ENCODE results near the gene COL4A1. TPM values are rescaled to one million over a fixed set of nuclear protein-coding genes. Genes with fewer than 3 reads are reported as not detected.

The COL4A1 gene
- total RNA-seq, 6 donors from 2014 or later = 81.7 to 309 (median 167) TPM

DNA sequence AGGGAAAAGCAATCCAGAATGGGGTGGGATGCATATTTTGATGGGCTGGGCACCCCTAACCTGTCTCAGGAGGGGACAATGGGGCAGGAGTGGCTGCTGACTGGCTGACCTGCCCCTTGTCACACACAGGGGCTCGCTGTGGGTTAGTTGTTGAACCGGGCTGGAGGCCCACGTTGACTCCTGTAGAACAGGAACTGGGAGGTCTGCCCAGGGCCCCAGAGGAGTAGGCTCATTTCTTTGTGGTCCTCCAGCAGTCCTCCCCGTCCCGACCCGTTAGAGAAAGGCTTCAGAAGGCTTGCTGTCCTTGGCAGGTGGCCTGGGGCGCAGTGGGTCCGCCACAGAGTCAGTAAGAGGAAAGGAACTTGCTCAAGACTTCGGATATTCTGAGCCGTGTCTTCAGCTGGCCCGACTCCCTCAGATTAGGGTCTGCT lies 70.1 kb downstream of the COL4A1 start:
- 46% methylated on average over 11 of the region's 11 CpGs; no CpG with 5 or more reads in 1 of the 2 donors for WGBS, 2 donors

DNA sequence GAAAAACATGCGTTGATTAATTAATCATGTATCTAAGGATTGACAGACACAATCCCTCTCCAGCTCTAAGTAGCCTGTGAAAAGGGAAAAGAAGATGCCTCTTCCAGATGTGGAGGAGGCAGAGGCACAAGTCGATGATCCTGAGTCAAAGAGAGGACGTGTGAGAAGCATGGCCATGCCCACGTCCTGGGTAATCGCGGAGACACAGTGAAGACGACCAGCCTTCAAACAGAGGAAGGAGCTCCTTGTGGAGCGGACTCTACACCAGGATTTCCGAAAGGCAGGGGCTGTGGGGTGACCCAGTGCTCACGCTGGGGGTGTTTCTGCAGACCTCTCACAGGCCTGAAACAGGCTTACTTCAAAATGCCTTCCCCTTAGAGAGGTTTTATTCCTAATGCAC lies 70.5 kb downstream of the COL4A1 start:
- DNase-seq (no peak), ATAC-seq (ENCODE audit: low FRiP score in 2 of 2) (no peak)
- Histone ChIP-seq H3K36me3 (peaks cover 0 to 15% (median 0%) of the 10 kb centered on the region in 4 donors), H3K4me3 (no peak overlapping the region), H3K27me3 (no peaks in the 10 kb centered on the region), H3K27ac (peak overlapping the region; percentile 47 to 79 (median 61)), H3K9me3 (no peaks in the 10 kb centered on the region), H3K4me1 (peaks cover 30 to 63% (median 46%) of the 10 kb centered on the region in 4 donors)
- WGBS, 2 donors = 86 to 91% methylated on average over 10 of the region's 10 CpGs
- TF ChIP-seq, protein P1, sequence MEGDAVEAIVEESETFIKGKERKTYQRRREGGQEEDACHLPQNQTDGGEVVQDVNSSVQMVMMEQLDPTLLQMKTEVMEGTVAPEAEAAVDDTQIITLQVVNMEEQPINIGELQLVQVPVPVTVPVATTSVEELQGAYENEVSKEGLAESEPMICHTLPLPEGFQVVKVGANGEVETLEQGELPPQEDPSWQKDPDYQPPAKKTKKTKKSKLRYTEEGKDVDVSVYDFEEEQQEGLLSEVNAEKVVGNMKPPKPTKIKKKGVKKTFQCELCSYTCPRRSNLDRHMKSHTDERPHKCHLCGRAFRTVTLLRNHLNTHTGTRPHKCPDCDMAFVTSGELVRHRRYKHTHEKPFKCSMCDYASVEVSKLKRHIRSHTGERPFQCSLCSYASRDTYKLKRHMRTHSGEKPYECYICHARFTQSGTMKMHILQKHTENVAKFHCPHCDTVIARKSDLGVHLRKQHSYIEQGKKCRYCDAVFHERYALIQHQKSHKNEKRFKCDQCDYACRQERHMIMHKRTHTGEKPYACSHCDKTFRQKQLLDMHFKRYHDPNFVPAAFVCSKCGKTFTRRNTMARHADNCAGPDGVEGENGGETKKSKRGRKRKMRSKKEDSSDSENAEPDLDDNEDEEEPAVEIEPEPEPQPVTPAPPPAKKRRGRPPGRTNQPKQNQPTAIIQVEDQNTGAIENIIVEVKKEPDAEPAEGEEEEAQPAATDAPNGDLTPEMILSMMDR (IDR thresholded peaks at IDR 0.05) = no peak
- no peak for TF ChIP-seq EP300 (IDR thresholded peaks at IDR 0.05)
- TF ChIP-seq POLR2AphosphoS5 (IDR thresholded peaks at IDR 0.05) = no peak
- TF ChIP-seq POLR2A (IDR thresholded peaks at IDR 0.05) = no peak

More for the DNA sequence above, 70.1 kb downstream of the COL4A1 start:
- H3K27ac ChIP-seq = peak overlapping the region; percentile 47 to 79 (median 61)
- TF ChIP-seq, protein P1 (IDR thresholded peaks at IDR 0.05) = no peak
- no peak for ATAC-seq (ENCODE audit: low FRiP score in 2 of 2)
- peak in 1 of 2 donors; percentile 33 for DNase-seq
- H3K4me1 ChIP-seq = peaks cover 30 to 61% (median 45%) of the 10 kb centered on the region in 4 donors
- H3K27me3 ChIP-seq = no peaks in the 10 kb centered on the region
- no peak overlapping the region for H3K4me3 ChIP-seq
- H3K9me3 ChIP-seq = no peaks in the 10 kb centered on the region
- peaks cover 0 to 19% (median 0%) of the 10 kb centered on the region in 4 donors for H3K36me3 ChIP-seq

DNA sequence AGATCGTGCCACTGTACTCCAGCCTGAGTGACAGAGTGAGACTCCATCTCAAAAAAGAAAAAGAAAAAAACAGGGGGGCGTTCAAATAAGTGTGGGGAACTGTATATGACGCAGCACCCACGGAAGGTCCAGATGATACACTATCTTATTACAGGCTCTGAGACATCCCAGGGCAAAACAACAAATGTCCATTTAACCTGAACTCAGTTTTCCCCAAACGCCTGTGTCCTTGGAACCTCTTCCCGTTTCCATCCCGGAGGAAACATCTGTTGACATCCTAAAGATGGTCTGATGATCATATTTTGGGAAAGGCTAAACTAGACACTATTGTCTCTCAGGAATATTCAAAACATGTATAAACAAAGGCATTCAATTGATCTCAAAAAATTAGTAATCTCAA lies 72.4 kb downstream of the COL4A1 start:
- ATAC-seq (ENCODE audit: low FRiP score in 2 of 2) (no peak), DNase-seq (no peak)
- peaks cover 30 to 56% (median 47%) of the 10 kb centered on the region in 4 donors for H3K4me1 ChIP-seq
- no peaks in the 10 kb centered on the region for H3K9me3 ChIP-seq
- no peak overlapping the region for H3K4me3 ChIP-seq
- H3K27ac ChIP-seq = peak overlapping the region; percentile 23 to 73 (median 62)
- TF ChIP-seq POLR2A (IDR thresholded peaks at IDR 0.05) (no peak), POLR2AphosphoS5 (IDR thresholded peaks at IDR 0.05) (peak in 1 of 2 donors; percentile 28), EP300 (IDR thresholded peaks at IDR 0.05) (no peak)
- TF ChIP-seq, protein P1 (IDR thresholded peaks at IDR 0.05) = no peak
- H3K36me3 ChIP-seq = peaks cover 0 to 8% (median 0%) of the 10 kb centered on the region in 4 donors
- no peaks in the 10 kb centered on the region for H3K27me3 ChIP-seq
- 60 to 73% methylated on average over 7 of the region's 7 CpGs for WGBS, 2 donors

DNA sequence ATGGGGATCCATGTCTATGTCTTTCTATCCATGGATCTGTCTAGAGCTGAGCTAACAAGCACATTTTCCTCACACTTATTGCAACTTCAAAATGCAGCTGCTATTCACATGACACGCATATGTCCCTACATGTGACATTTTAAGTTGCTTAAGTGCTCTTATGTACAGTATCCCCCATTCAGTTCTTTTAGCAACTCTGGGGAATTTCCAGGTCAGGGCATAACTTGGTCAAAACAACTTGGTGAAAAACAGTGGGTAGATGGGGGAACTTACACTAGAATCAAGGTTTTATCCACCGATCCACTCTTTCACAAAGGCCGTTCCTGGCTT lies 73.0 kb downstream of the COL4A1 start:
- TF ChIP-seq POLR2A (IDR thresholded peaks at IDR 0.05) = no peak
- TF ChIP-seq POLR2AphosphoS5 (IDR thresholded peaks at IDR 0.05) = no peak
- no peak for TF ChIP-seq EP300 (IDR thresholded peaks at IDR 0.05)
- TF ChIP-seq, protein P1 (IDR thresholded peaks at IDR 0.05) = no peak
- Histone ChIP-seq H3K36me3 (peaks cover 0 to 8% (median 0%) of the 10 kb centered on the region in 4 donors), H3K27me3 (no peaks in the 10 kb centered on the region), H3K4me3 (no peak overlapping the region), H3K27ac (peak overlapping the region; percentile 23 to 73 (median 62)), H3K4me1 (peaks cover 26 to 53% (median 47%) of the 10 kb centered on the region in 4 donors), H3K9me3 (no peaks in the 10 kb centered on the region)
- 47 to 57% methylated on average over 3 of the region's 3 CpGs for WGBS, 2 donors
- DNase-seq = no peak
- ATAC-seq (ENCODE audit: low FRiP score in 2 of 2) = no peak

Measured in upper lobe of left lung (tissue), 6 donors.